ENCODE measurements around the gene CYP27C1. TPM values are rescaled to one million over a fixed set of nuclear protein-coding genes. Genes with fewer than 3 reads are reported as not detected.

CYP27C1 gene
- total and polyA plus RNA-seq, 7 donors = 0.01 to 0.21 (median 0.11) TPM; not detected in 1

DNA sequence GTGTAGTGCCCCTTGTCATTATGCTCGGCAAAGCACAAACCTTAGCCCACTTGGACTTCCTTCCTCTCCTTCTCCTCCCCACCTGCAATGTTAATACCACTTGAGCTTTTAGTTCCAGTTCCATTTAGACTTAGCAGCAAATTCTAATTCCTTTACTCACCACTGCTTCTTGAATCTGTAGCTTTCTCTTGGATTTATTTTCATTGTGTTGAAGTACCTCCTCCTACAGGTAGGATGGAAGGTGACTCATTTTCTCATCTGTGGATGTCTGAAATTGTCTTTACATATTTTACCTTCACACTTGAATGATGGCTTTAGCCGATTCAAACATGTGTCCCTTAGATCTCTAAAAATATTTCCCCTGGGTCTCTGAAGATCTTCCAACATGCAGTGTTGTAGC is 80.3 kb downstream of the CYP27C1 start:
- TF ChIP-seq, protein P1, sequence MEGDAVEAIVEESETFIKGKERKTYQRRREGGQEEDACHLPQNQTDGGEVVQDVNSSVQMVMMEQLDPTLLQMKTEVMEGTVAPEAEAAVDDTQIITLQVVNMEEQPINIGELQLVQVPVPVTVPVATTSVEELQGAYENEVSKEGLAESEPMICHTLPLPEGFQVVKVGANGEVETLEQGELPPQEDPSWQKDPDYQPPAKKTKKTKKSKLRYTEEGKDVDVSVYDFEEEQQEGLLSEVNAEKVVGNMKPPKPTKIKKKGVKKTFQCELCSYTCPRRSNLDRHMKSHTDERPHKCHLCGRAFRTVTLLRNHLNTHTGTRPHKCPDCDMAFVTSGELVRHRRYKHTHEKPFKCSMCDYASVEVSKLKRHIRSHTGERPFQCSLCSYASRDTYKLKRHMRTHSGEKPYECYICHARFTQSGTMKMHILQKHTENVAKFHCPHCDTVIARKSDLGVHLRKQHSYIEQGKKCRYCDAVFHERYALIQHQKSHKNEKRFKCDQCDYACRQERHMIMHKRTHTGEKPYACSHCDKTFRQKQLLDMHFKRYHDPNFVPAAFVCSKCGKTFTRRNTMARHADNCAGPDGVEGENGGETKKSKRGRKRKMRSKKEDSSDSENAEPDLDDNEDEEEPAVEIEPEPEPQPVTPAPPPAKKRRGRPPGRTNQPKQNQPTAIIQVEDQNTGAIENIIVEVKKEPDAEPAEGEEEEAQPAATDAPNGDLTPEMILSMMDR (IDR thresholded peaks at IDR 0.05) = no peak
- H3K4me3 ChIP-seq = no peak overlapping the region
- no peaks in the 10 kb centered on the region for H3K27me3 ChIP-seq (ENCODE audit: insufficient read depth in 3 of 3, low read length in 2 of 3)
- no peaks in the 10 kb centered on the region for H3K9me3 ChIP-seq
- peaks cover 32% of the 10 kb centered on the region for H3K4me1 ChIP-seq
- ATAC-seq (no peak), DNase-seq (no peak)
- H3K36me3 ChIP-seq (ENCODE audit: insufficient read depth in 1 of 2, low read depth in 1 of 2) = no peaks in the 10 kb centered on the region
- H3K27ac ChIP-seq = no peak overlapping the region
- intact Hi-C loops (cut with DNase I) = loop anchor here in 1 of 2 donors (5.0 kb wide), 1 partner anchor 32 kb away; the partner anchor contains the start of gene BIN1
- WGBS, 3 donors = 35 to 57% (median 51%) methylated on average over 2 of the region's 2 CpGs

GRCh38 chr2:127138281-127138680 is 81.8 kb downstream of the CYP27C1 start:
- no peak overlapping the region for H3K27ac ChIP-seq
- peaks cover 18% of the 10 kb centered on the region for H3K4me1 ChIP-seq
- H3K27me3 ChIP-seq (ENCODE audit: insufficient read depth in 3 of 3, low read length in 2 of 3) = no peaks in the 10 kb centered on the region
- TF ChIP-seq, protein P1 (IDR thresholded peaks at IDR 0.05) = no peak
- DNase-seq (no peak), ATAC-seq (no peak)
- no peak overlapping the region for H3K4me3 ChIP-seq
- H3K36me3 ChIP-seq (ENCODE audit: insufficient read depth in 1 of 2, low read depth in 1 of 2) = no peaks in the 10 kb centered on the region
- intact Hi-C loops (cut with DNase I) = no loop called here
- no peaks in the 10 kb centered on the region for H3K9me3 ChIP-seq
- WGBS, 3 donors = 88 to 92% (median 92%) methylated on average over 12 of the region's 12 CpGs

DNA sequence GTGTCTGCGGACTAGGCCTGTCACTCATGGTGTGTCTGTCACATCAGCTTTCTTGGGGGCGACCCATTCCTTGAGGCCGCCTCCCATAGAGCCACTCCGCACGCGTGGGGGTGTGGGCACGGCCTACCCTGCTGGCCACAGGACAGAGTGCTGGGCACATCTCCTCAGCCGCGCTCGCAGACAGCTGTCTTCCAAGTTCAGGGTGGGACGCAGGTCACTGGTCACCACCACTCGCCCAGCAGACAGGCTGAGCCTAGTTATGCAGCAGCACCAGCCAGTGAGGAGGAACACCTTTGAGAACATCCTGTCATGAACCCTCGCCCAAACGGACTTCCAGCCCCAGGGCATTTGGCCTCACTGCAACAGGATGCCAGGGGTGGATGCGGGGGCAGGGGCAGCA is 82.4 kb downstream of the CYP27C1 start:
- WGBS, 3 donors = 83 to 93% (median 91%) methylated on average over 15 of the region's 15 CpGs
- Histone ChIP-seq H3K9me3 (no peaks in the 10 kb centered on the region), H3K36me3 (ENCODE audit: insufficient read depth in 1 of 2, low read depth in 1 of 2) (no peaks in the 10 kb centered on the region), H3K4me3 (no peak overlapping the region), H3K4me1 (peaks cover 14% of the 10 kb centered on the region), H3K27me3 (ENCODE audit: insufficient read depth in 3 of 3, low read length in 2 of 3) (no peaks in the 10 kb centered on the region), H3K27ac (no peak overlapping the region)
- intact Hi-C loops (cut with DNase I) = no loop called here
- ATAC-seq (peak in 2 of 4 donors; percentile 5 to 31), DNase-seq (no peak)
- TF ChIP-seq, protein P1 (IDR thresholded peaks at IDR 0.05) = no peak

GRCh38 chr2:127137225-127137624 is 82.9 kb downstream of the CYP27C1 start:
- Histone ChIP-seq H3K4me1 (peaks cover 14% of the 10 kb centered on the region), H3K9me3 (no peaks in the 10 kb centered on the region), H3K36me3 (ENCODE audit: insufficient read depth in 1 of 2, low read depth in 1 of 2) (no peaks in the 10 kb centered on the region), H3K4me3 (no peak overlapping the region), H3K27ac (no peak overlapping the region), H3K27me3 (ENCODE audit: insufficient read depth in 3 of 3, low read length in 2 of 3) (no peaks in the 10 kb centered on the region)
- ATAC-seq = no peak
- TF ChIP-seq, protein P1 (IDR thresholded peaks at IDR 0.05) = no peak
- WGBS, 3 donors = 82 to 91% (median 88%) methylated on average over 11 to 12 of the region's 12 CpGs
- DNase-seq = no peak
- intact Hi-C loops (cut with DNase I) = no loop called here

All from psoas muscle (tissue), 8 donors.